Subcutaneous adipose tissue (tissue), 4 donors: Measurements from ENCODE around the gene FSTL1. TPM values are rescaled to one million over a fixed set of nuclear protein-coding genes. Genes with fewer than 3 reads are reported as not detected.

Experiments
- CTCF ChIP-seq: fragments of 450-650 bp; IDR thresholded peaks from one replicate; pipeline ENCODE4 v1.5.1; 2016; ENCODE audit warnings: low read depth, mild to moderate bottlenecking, control low read depth, antibody characterized with exemption, moderate library complexity
- total RNA-seq, 4 donors: library from RNA; depleted of rRNA; stranded (reverse); fragments of >200 nt; gene quantifications; one replicate each; pipeline ENCODE4 v1.1.0, GENCODE V29; 2016

Gene FSTL1
- total RNA-seq, 4 donors from 2014 or later: 595 to 1,299 (median 897) TPM

- no peak for TF ChIP-seq CTCF
Observed at GRCh38 chr3:120421926-120422325, 28.9 kb downstream of the FSTL1 start.

GRCh38 chr3:120420928-120421551, 29.8 kb downstream of the FSTL1 start:
- no peak for TF ChIP-seq CTCF

- TF ChIP-seq CTCF: no peak
Observed at GRCh38 chr3:120420360-120420759, 30.4 kb downstream of the FSTL1 start.

GRCh38 chr3:120419797-120420196, 31.0 kb downstream of the FSTL1 start:
- no peak for TF ChIP-seq CTCF

GRCh38 chr3:120418866-120419490, 31.8 kb downstream of the FSTL1 start:
- no peak for TF ChIP-seq CTCF

GRCh38 chr3:120418446-120418845, 32.3 kb downstream of the FSTL1 start:
- TF ChIP-seq CTCF: no peak

- no peak for TF ChIP-seq CTCF
Observed at GRCh38 chr3:120417272-120417911, 33.4 kb downstream of the FSTL1 start.
